H1 (cell line): ENCODE results near the gene BTBD9. TPM values are rescaled to one million over a fixed set of nuclear protein-coding genes. Genes with fewer than 3 reads are reported as not detected.

ENCODE experiments used
- CBX5 ChIP-seq: fragments of 300-800, 300-1000 bp; sonication (generic); IDR thresholded peaks from 2 replicates; pipeline ENCODE4 v1.7.1; 2016; ENCODE audit warnings: antibody characterized with exemption, low read length, low read depth
- CHD2 ChIP-seq: IDR thresholded peaks from 2 replicates; pipeline ENCODE4 v1.6.1; 2012; ENCODE audit warnings: low read length, improper control_type of control experiment
- CHD7 ChIP-seq: fragments of 300-600 bp; sonication (generic); IDR thresholded peaks from 2 replicates; pipeline ENCODE4 v1.7.1; 2012; ENCODE audit warnings: low read length, moderate library complexity, mild to moderate bottlenecking, inconsistent platforms; ENCODE audit not compliant: insufficient replicate concordance
- CTBP2 ChIP-seq: IDR thresholded peaks from 2 replicates; pipeline ENCODE4 v1.7.0; 2011; ENCODE audit warnings: borderline replicate concordance, mild to moderate bottlenecking, moderate library complexity, mixed read lengths, low read length; ENCODE audit not compliant: insufficient read depth, insufficient read length
- GABPA ChIP-seq: IDR thresholded peaks from 2 replicates; pipeline ENCODE4 v1.6.1; 2011; ENCODE audit warnings: mild to moderate bottlenecking, low read length, moderate library complexity, borderline replicate concordance; ENCODE audit not compliant: insufficient read depth
- GTF2F1 ChIP-seq: IDR thresholded peaks from 2 replicates; pipeline ENCODE4 v1.6.1; 2012; ENCODE audit warnings: low read depth, low read length, improper control_type of control experiment, borderline replicate concordance
- HDAC2 ChIP-seq, 2 experiments: fragments of 300-600 bp in 1 of 2; sonication (generic) in 1 of 2; IDR thresholded peaks; 2 replicates each; pipeline ENCODE4 v1.6.1; 2011 to 2012; ENCODE audit warnings: low read depth in 2 of 2, low read length in 2 of 2, mild to moderate bottlenecking in 2 of 2, moderate library complexity in 2 of 2, borderline replicate concordance in 1 of 2, inconsistent platforms in 1 of 2
- MAFK ChIP-seq: IDR thresholded peaks from 2 replicates; pipeline ENCODE4 v1.6.1; 2012; ENCODE audit warnings: low read depth, mild to moderate bottlenecking, improper control_type of control experiment, low read length
- RXRA ChIP-seq: IDR thresholded peaks from 2 replicates; pipeline ENCODE4 v1.6.1; 2011; ENCODE audit warnings: low read depth, mild to moderate bottlenecking, low read length, moderate library complexity; ENCODE audit not compliant: insufficient read depth
- SIRT6 ChIP-seq: IDR thresholded peaks from one replicate; pipeline ENCODE4 v1.7.1; 2012; ENCODE audit warnings: low read length, inconsistent platforms
- SIX5 ChIP-seq: IDR thresholded peaks from 2 replicates; pipeline ENCODE4 v1.6.1; 2011; ENCODE audit warnings: mild to moderate bottlenecking, low read depth, low read length
- SP4 ChIP-seq: IDR thresholded peaks from 2 replicates; pipeline ENCODE4 v1.6.1; 2012; ENCODE audit warnings: low read length, inconsistent platforms
- YY1 ChIP-seq: IDR thresholded peaks from 2 replicates; pipeline ENCODE4 v1.6.1; 2011; ENCODE audit warnings: low read depth, mild to moderate bottlenecking, low read length
- polyA plus RNA-seq, 7 experiments: library from polyadenylated mRNA; depleted of rRNA in 3 of 7; stranded (reverse) in 5 of 7; unstranded in 2 of 7; fragments of >200 nt in 5 of 7; fragments of 200-250 nt in 2 of 7; gene quantifications; 1 replicate in 5 of 7; 2 replicates in 1 of 7; 4 replicates in 1 of 7; pipeline versions ENCODE4 v1.2.1 to v1.2.3, GENCODE V29; 2011 to 2013; ENCODE audit warnings: missing spikeins in 2 of 7, mixed read lengths in 2 of 7
- total RNA-seq: library from RNA; stranded (reverse); fragmentation: NEBNext Ultra II Directional; extraction: Animal tissue kit (Norgen Biotek cat#: 25700); gene quantifications from 2 replicates; pipeline ENCODE4 v1.2.1, GENCODE V29; 2021

Gene BTBD9
- total and polyA plus RNA-seq, 2 of the 8 experiments (the other 6 are each of a cell fraction or from before 2014, with no cell fraction given) = 0.92 to 4.1 TPM

GRCh38 chr6:38429546-38429945, 210.2 kb downstream of the BTBD9 start (continued):
- TF ChIP-seq CHD7 = no peak
- no peak for TF ChIP-seq CHD2
- TF ChIP-seq GTF2F1 = no peak
- no peak for TF ChIP-seq YY1
- TF ChIP-seq HDAC2 (IDR thresholded peaks at IDR 0.05; ENCODE audit: borderline replicate concordance in 1 of 2, low read depth in 2 of 2, low read length in 2 of 2) = no peak
- TF ChIP-seq GABPA = no peak
- TF ChIP-seq RXRA = no peak
- TF ChIP-seq CBX5 = no peak
- no peak for TF ChIP-seq CTBP2
- no peak for TF ChIP-seq SIRT6
- no peak for TF ChIP-seq SIX5
- TF ChIP-seq SP4 = no peak
- TF ChIP-seq MAFK = no peak
